Keratinocyte (primary cell): ENCODE results near the gene C19orf12. TPM values are rescaled to one million over a fixed set of nuclear protein-coding genes. Genes with fewer than 3 reads are reported as not detected.

Experiments
- DNase-seq: peaks from one replicate; pipeline ENCODE4 v3.0.0-alpha.2; 2011; ENCODE audit warnings: low read depth, missing footprints, low spot score
- FAIRE-seq: peaks from 2 replicates; lab custom pipeline; 2011; peaks lifted over from hg19 to GRCh38; lab: Jason Lieb, UNC
- H2AFZ ChIP-seq: 2 replicates; pipeline ENCODE4 v1.6.0; 2012; ENCODE audit warnings: low read length, control low read depth, inconsistent platforms; ENCODE audit not compliant: control insufficient read depth
- H3K27ac ChIP-seq: 2 replicates; pipeline ENCODE4 v1.5.1; 2011; ENCODE audit warnings: low read length; ENCODE audit not compliant: control insufficient read depth, insufficient read depth
- H3K27me3 ChIP-seq: 3 replicates; pipeline ENCODE4 v1.6.0; 2011; ENCODE audit warnings: low read length; ENCODE audit not compliant: control insufficient read depth, insufficient read depth; ENCODE audit errors: extremely low read depth
- H3K36me3 ChIP-seq, 2 experiments: 2 replicates in 1 of 2; 3 replicates in 1 of 2; pipeline ENCODE4 v1.5.1; 2011; ENCODE audit warnings: low read length in 2 of 2, mild to moderate bottlenecking in 1 of 2; ENCODE audit not compliant: control insufficient read depth in 2 of 2, insufficient read depth in 2 of 2; ENCODE audit errors: extremely low read depth in 1 of 2
- H3K4me1 ChIP-seq: 3 replicates; pipeline ENCODE4 v1.5.1; 2011; ENCODE audit warnings: low read length; ENCODE audit not compliant: control insufficient read depth, insufficient read depth; ENCODE audit errors: extremely low read depth
- H3K4me2 ChIP-seq: 3 replicates; pipeline ENCODE4 v1.6.0; 2011; ENCODE audit warnings: low read depth, low read length; ENCODE audit not compliant: control insufficient read depth, insufficient read depth; ENCODE audit errors: extremely low read depth
- H3K4me3 ChIP-seq, 3 experiments: fragments of 200-600 bp in 1 of 3; sonication (generic) in 1 of 3; 2 replicates in 2 of 3; 3 replicates in 1 of 3; pipeline ENCODE4 v1.5.1; 2011 to 2016; ENCODE audit warnings: low read length in 3 of 3, mild to moderate bottlenecking in 3 of 3, control low read depth in 2 of 3, inconsistent platforms in 1 of 3, low read depth in 1 of 3, mixed read lengths in 1 of 3, mixed run types in 1 of 3, moderate library complexity in 1 of 3; ENCODE audit not compliant: control insufficient read depth in 2 of 3, insufficient read depth in 2 of 3; ENCODE audit errors: extremely low read depth in 1 of 3
- H3K79me2 ChIP-seq: 2 replicates; pipeline ENCODE4 v1.6.0; 2012; ENCODE audit warnings: low read length; ENCODE audit not compliant: control insufficient read depth, insufficient read depth
- H3K9ac ChIP-seq: 3 replicates; pipeline ENCODE4 v1.6.0; 2011; ENCODE audit warnings: low read length; ENCODE audit not compliant: control insufficient read depth, insufficient read depth; ENCODE audit errors: extremely low read depth
- H3K9me1 ChIP-seq: 3 replicates; pipeline ENCODE4 v1.6.0; 2011; ENCODE audit warnings: low read length; ENCODE audit not compliant: control insufficient read depth, insufficient read depth; ENCODE audit errors: extremely low read depth
- H3K9me3 ChIP-seq: 2 replicates; pipeline ENCODE4 v1.5.1; 2012; ENCODE audit warnings: low read depth, low read length; ENCODE audit not compliant: control insufficient read depth
- H4K20me1 ChIP-seq: 3 replicates; pipeline ENCODE4 v1.6.0; 2011; ENCODE audit warnings: low read length; ENCODE audit not compliant: control insufficient read depth, insufficient read depth; ENCODE audit errors: extremely low read depth
- CTCF ChIP-seq, 3 experiments: IDR thresholded peaks in 1 of 3; conservative IDR thresholded peaks in 1 of 3; optimal IDR thresholded peaks in 1 of 3; 2 replicates in 2 of 3; 3 replicates in 1 of 3; pipeline versions ENCODE3 to v1.5.1; 2011; ENCODE audit warnings: low read length in 3 of 3, mild to moderate bottlenecking in 3 of 3, moderate library complexity in 2 of 3, control low read depth in 1 of 3, inconsistent platforms in 1 of 3; ENCODE audit not compliant: insufficient read depth in 2 of 3; ENCODE audit errors: extremely low read depth in 1 of 3
- EZH2 ChIP-seq: IDR thresholded peaks from one replicate; pipeline ENCODE4 v1.6.1; 2012; ENCODE audit warnings: inconsistent platforms, mild to moderate bottlenecking, low read length, moderate library complexity
- dilution Hi-C: fragments of 300-500 bp; cut with MboI; formaldehyde crosslinking; loops from one replicate; pipeline ENCODE4 v1.7.0; 2020; ENCODE audit warnings: low sequenced_read_pairs; ENCODE audit not compliant: extremely low pct_ligation_motif_present
- polyA plus RNA-seq, 5 experiments: library from polyadenylated mRNA; depleted of rRNA in 3 of 5; stranded (reverse) in 3 of 5; stranded (forward) in 1 of 5; unstranded in 1 of 5; fragments of >200 nt; gene quantifications; 1 replicate in 1 of 5; 2 replicates in 3 of 5; 3 replicates in 1 of 5; pipeline versions ENCODE4 v1.2.1 to v1.2.3, GENCODE V29; 2011 to 2012; ENCODE audit warnings: missing spikeins in 2 of 5, low read depth in 1 of 5, low replicate concordance in 1 of 5

The C19orf12 gene
- polyA plus RNA-seq, 1 donor (not counting 4 experiments of a cell fraction or from before 2014, with no cell fraction given), result 12.3 TPM

- no peaks in the 10 kb centered on the region for H3K27me3 ChIP-seq
- DNase-seq (no peak), FAIRE-seq (no peak)
- H3K9me1 ChIP-seq, result no peaks in the 10 kb centered on the region
- H3K4me2 ChIP-seq, result no peak overlapping the region
- H3K9ac ChIP-seq, result no peak overlapping the region
- no peak overlapping the region for H2AFZ ChIP-seq
- no peaks in the 10 kb centered on the region for H3K9me3 ChIP-seq
- H3K79me2 ChIP-seq, result no peaks in the 10 kb centered on the region
- TF ChIP-seq EZH2, result no peak
- no peak for TF ChIP-seq CTCF (optimal IDR thresholded peaks at IDR 0.05 in 1 of 3, IDR thresholded peaks at IDR 0.05 in 1 of 3, conservative IDR thresholded peaks at IDR 0.05 in 1 of 3; ENCODE audit: extremely low read depth in 1 of 3, insufficient read depth in 2 of 3, low read length in 3 of 3)
- dilution Hi-C loops, result no loop called here
- no peak overlapping the region for H3K4me3 ChIP-seq
- H4K20me1 ChIP-seq, result no peaks in the 10 kb centered on the region
- no peak overlapping the region for H3K27ac ChIP-seq
- H3K36me3 ChIP-seq, result no peaks in the 10 kb centered on the region
- H3K4me1 ChIP-seq, result no peaks in the 10 kb centered on the region
Measured at GRCh38 chr19:29753934-29754305, 38.9 kb upstream of the C19orf12 start.

- FAIRE-seq (no peak), DNase-seq (no peak)
- no peak overlapping the region for H3K9ac ChIP-seq
- no peaks in the 10 kb centered on the region for H3K9me3 ChIP-seq
- no peaks in the 10 kb centered on the region for H3K27me3 ChIP-seq
- H3K4me2 ChIP-seq, result no peak overlapping the region
- H3K79me2 ChIP-seq, result no peaks in the 10 kb centered on the region
- no peak for TF ChIP-seq EZH2
- TF ChIP-seq CTCF (optimal IDR thresholded peaks at IDR 0.05 in 1 of 3, IDR thresholded peaks at IDR 0.05 in 1 of 3, conservative IDR thresholded peaks at IDR 0.05 in 1 of 3; ENCODE audit: extremely low read depth in 1 of 3, insufficient read depth in 2 of 3, low read length in 3 of 3), result no peak
- H3K4me1 ChIP-seq, result no peaks in the 10 kb centered on the region
- no peaks in the 10 kb centered on the region for H4K20me1 ChIP-seq
- H3K9me1 ChIP-seq, result no peaks in the 10 kb centered on the region
- H3K27ac ChIP-seq, result no peak overlapping the region
- no peak overlapping the region for H2AFZ ChIP-seq
- no peaks in the 10 kb centered on the region for H3K36me3 ChIP-seq
- no peak overlapping the region for H3K4me3 ChIP-seq
- dilution Hi-C loops, result no loop called here
Measured at GRCh38 chr19:29753190-29753933, 38.3 kb upstream of the C19orf12 start.
